ENCODE data around the gene HCRT. TPM values are rescaled to one million over a fixed set of nuclear protein-coding genes. Genes with fewer than 3 reads are reported as not detected.

The HCRT gene
- total RNA-seq, 4 donors from 2014 or later, result not detected

GRCh38 chr17:42178817-42179216, 6.4 kb downstream of the HCRT start:
- TF ChIP-seq CTCF (IDR thresholded peaks at IDR 0.05), result no peak
- no peak for ATAC-seq (ENCODE audit: low FRiP score)
- no peak for DNase-seq (ENCODE audit: low spot score)

- DNase-seq (ENCODE audit: low spot score) (no peak), ATAC-seq (ENCODE audit: low FRiP score) (no peak)
- TF ChIP-seq CTCF (IDR thresholded peaks at IDR 0.05), result no peak
Observed at GRCh38 chr17:42177684-42178083, 7.6 kb downstream of the HCRT start.

- no peak for TF ChIP-seq CTCF (IDR thresholded peaks at IDR 0.05)
- DNase-seq (ENCODE audit: low spot score) (no peak), ATAC-seq (ENCODE audit: low FRiP score) (no peak)
Observed at GRCh38 chr17:42174126-42174783, 11.0 kb downstream of the HCRT start.

- ATAC-seq (ENCODE audit: low FRiP score) (no peak), DNase-seq (ENCODE audit: low spot score) (no peak)
- no peak for TF ChIP-seq CTCF (IDR thresholded peaks at IDR 0.05)
Observed at GRCh38 chr17:42171831-42172230, 13.4 kb downstream of the HCRT start.

- ATAC-seq (ENCODE audit: low FRiP score), result no peak
- TF ChIP-seq CTCF (IDR thresholded peaks at IDR 0.05), result no peak
- DNase-seq (ENCODE audit: low spot score), result no peak
Observed at GRCh38 chr17:42169351-42169750, 15.9 kb downstream of the HCRT start.

- no peak for TF ChIP-seq CTCF (IDR thresholded peaks at IDR 0.05)
- DNase-seq (ENCODE audit: low spot score) (no peak), ATAC-seq (ENCODE audit: low FRiP score) (no peak)
Observed at GRCh38 chr17:42167807-42168206, 17.4 kb downstream of the HCRT start.

GRCh38 chr17:42166196-42166763, 19.0 kb downstream of the HCRT start:
- no peak for DNase-seq (ENCODE audit: low spot score)
- no peak for ATAC-seq (ENCODE audit: low FRiP score)

More at GRCh38 chr17:42166196-42166763, 19.0 kb downstream of the HCRT start:
- no peak for TF ChIP-seq CTCF (IDR thresholded peaks at IDR 0.05)
